Activated CD4-positive, alpha-beta T cell treated with anti-CD3 and anti-CD28 coated beads for 36 hours (primary cell): ENCODE results near the gene SYNDIG1. TPM values are rescaled to one million over a fixed set of nuclear protein-coding genes. Genes with fewer than 3 reads are reported as not detected.

Source experiments
- ATAC-seq: fragments of 200-7000 bp; cut with Tn5 transposase; one replicate; pipeline ENCODE4 v1.10.0; 2021; ENCODE audit warnings: mild to moderate bottlenecking, moderate library complexity
- CTCF ChIA-PET: fragments of 350-600 bp; sonication (Branson Sonifier 250); formaldehyde crosslinking; loops from one replicate; lab custom pipeline; 2021; ENCODE audit warnings: antibody characterized with exemption; lab: Charles Lee
- POLR2A ChIA-PET: fragments of 350-600 bp; sonication (Branson Sonifier 250); formaldehyde crosslinking; loops from one replicate; lab custom pipeline; 2021; ENCODE audit warnings: antibody characterized with exemption, inconsistent platforms; lab: Charles Lee
- DNase-seq: peaks from one replicate; pipeline ENCODE4 v3.0.0-alpha.2; 2020
- H3K27ac Mint-ChIP-seq: one replicate; pipeline ENCODE4 v1.8.0; 2021; ENCODE audit warnings: mixed read lengths
- H3K27me3 Mint-ChIP-seq: one replicate; pipeline ENCODE4 v1.8.0; 2021; ENCODE audit warnings: mixed read lengths
- H3K36me3 Mint-ChIP-seq: one replicate; pipeline ENCODE4 v1.8.0; 2021; ENCODE audit warnings: low read depth, mixed read lengths
- H3K4me1 Mint-ChIP-seq: one replicate; pipeline ENCODE4 v1.8.0; 2021; ENCODE audit warnings: mixed read lengths
- H3K4me3 Mint-ChIP-seq: one replicate; pipeline ENCODE4 v1.8.0; 2021; ENCODE audit warnings: mild to moderate bottlenecking, moderate library complexity, mixed read lengths
- H3K9me3 Mint-ChIP-seq: one replicate; pipeline ENCODE4 v1.8.0; 2021; ENCODE audit warnings: low read depth, mixed read lengths
- intact Hi-C, 2 experiments: fragments of 100-400 bp; cut with DNase I in 1 of 2; cut with micrococcal nuclease in 1 of 2; formaldehyde crosslinking; loops; one replicate each; pipeline versions ENCODE4 v1.14.2 to v1.15.1; 2022 to 2024; cut with DNase I, micrococcal nuclease
- total RNA-seq, 2 experiments: library from RNA; stranded (reverse); gene quantifications; one replicate each; pipeline ENCODE4 v1.2.3, GENCODE V29; 2021

SYNDIG1 gene
- total RNA-seq, 2 experiments from 2014 or later: not detected

DNA sequence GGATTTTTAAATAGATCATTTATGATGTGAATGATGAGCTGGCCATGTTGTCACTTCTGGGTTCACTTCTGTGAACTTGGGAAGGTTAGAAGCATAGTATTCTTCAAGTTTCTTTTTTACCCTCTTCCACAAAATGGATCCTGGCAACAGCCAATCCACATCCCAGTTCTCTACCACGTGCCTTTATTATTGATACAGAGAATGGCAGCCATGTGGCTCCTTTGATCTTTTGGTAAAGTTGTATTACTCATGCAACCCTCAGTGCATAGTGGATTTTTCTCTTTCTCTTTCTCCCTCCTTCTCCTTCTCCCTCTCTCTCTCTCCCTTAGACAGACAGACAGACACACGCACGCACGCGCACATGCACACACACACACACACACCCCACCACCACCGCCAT lies 50.0 kb downstream of the SYNDIG1 start:
- Mint-ChIP-seq H3K36me3 (no peaks in the 10 kb centered on the region), H3K4me1 (peaks cover 6% of the 10 kb centered on the region), H3K27ac (no peak overlapping the region), H3K27me3 (peaks cover 2% of the 10 kb centered on the region), H3K4me3 (no peak overlapping the region), H3K9me3 (no peaks in the 10 kb centered on the region)
- intact Hi-C loops: loop anchor here in 1 of 2 experiments (1.0 kb wide), 1 partner anchor 220 kb away; no protein-coding TSS in a partner anchor
- DNase-seq (peak; percentile 24), ATAC-seq (peak; percentile 82)
- ChIA-PET POLR2A (no interaction called here), CTCF (no interaction called here)

DNA sequence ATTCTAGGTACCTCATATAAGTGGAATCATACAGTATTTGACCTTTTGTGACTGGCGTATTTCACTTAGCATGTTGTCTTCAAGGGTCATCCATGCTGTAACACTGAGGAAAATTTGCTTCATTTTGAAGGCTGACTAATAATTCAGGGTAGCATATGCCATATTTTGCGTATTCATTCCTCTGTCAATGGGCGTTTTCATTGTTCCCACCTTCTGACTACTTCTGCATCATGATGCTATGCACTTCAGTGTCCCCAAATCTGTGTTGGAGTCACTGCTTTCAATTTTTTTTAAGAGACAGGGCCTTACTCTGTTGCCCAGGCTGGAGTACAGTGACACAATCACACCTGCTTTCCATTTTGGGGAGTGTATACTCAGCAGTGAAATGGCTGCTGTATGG lies 51.6 kb downstream of the SYNDIG1 start:
- no peaks in the 10 kb centered on the region for H3K27me3 Mint-ChIP-seq
- ChIA-PET POLR2A (no interaction called here), CTCF (no interaction called here)
- intact Hi-C loops: no loop called here
- no peak for DNase-seq
- H3K36me3 Mint-ChIP-seq: no peaks in the 10 kb centered on the region
- H3K9me3 Mint-ChIP-seq: no peaks in the 10 kb centered on the region
- peaks cover 6% of the 10 kb centered on the region for H3K4me1 Mint-ChIP-seq
- ATAC-seq: no peak
- no peak overlapping the region for H3K27ac Mint-ChIP-seq
- no peak overlapping the region for H3K4me3 Mint-ChIP-seq

DNA sequence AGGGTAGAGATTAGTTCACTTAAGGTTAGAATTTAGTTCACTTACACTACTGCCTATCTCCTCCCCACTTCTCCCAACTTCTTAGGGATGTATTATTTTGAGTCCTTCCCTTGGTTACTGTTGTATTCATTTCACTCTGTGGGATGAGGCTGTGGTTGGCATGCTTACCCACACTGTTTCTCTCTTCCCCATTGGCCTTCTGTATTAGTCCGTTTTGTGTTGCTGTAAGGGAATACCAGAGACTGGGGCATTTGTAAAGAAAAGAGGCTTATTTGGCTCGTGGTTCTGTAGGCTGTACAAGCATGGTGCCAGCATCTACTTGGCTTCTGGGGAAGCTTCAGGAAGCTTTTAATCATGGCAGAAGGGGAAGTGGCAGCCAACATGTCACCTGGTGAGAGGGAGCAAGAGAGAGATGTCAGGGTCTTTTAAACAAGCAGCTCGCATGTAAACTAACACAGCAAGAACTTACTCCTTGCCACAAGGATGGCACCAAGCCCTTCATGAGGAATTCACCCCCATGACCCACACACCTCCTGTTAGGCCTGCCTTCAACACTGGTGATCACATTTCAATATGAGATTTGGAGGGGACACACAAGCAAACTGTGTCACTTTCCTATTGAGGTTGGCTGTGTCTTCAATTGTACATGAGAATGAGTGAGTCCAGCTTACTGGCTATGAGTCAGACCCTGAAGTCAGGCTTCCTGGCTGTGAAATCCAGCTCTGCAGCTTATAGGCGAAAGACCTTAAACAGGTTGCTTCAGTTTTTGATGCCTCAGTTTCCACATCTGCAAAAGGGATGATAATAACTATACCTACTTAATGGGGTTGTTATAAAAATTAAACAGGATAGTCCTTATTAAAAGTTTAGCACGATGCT lies 53.3 kb downstream of the SYNDIG1 start:
- H3K4me3 Mint-ChIP-seq: no peak overlapping the region
- ATAC-seq: no peak
- H3K36me3 Mint-ChIP-seq: no peaks in the 10 kb centered on the region
- no peak for DNase-seq
- intact Hi-C loops: no loop called here
- H3K4me1 Mint-ChIP-seq: peaks cover 6% of the 10 kb centered on the region
- no peak overlapping the region for H3K27ac Mint-ChIP-seq
- no peaks in the 10 kb centered on the region for H3K9me3 Mint-ChIP-seq
- ChIA-PET POLR2A (no interaction called here), CTCF (interaction anchor here (0.6 kb wide), 1 partner anchor 395 kb away, joined by 3 read pairs; no protein-coding TSS in a partner anchor)
- H3K27me3 Mint-ChIP-seq: no peaks in the 10 kb centered on the region

DNA sequence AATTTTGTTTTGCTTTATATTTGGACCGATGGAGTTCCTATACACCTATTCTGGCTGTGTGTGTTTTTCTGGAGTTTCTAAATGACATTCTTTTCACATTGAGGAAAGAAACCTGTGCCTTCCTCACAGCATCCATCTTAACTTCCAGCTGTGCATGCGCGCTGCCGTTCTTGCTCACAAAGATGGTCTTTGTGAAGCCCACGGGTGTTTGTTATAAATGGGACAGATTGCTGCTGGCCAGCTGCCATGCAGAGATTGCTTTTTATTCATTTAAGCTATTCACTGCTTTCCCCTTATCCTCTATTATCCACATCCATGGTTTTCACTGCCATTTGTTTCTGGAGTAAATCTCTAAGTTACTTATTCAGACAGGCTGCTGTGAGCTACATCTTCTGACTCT lies 54.2 kb downstream of the SYNDIG1 start:
- CTCF ChIA-PET: no interaction called here
- POLR2A ChIA-PET: no interaction called here
- ATAC-seq (no peak), DNase-seq (no peak)
- no peaks in the 10 kb centered on the region for H3K36me3 Mint-ChIP-seq
- peaks cover 6% of the 10 kb centered on the region for H3K4me1 Mint-ChIP-seq
- no peaks in the 10 kb centered on the region for H3K27me3 Mint-ChIP-seq
- intact Hi-C loops: no loop called here
- no peaks in the 10 kb centered on the region for H3K9me3 Mint-ChIP-seq
- H3K4me3 Mint-ChIP-seq: no peak overlapping the region
- no peak overlapping the region for H3K27ac Mint-ChIP-seq

DNA sequence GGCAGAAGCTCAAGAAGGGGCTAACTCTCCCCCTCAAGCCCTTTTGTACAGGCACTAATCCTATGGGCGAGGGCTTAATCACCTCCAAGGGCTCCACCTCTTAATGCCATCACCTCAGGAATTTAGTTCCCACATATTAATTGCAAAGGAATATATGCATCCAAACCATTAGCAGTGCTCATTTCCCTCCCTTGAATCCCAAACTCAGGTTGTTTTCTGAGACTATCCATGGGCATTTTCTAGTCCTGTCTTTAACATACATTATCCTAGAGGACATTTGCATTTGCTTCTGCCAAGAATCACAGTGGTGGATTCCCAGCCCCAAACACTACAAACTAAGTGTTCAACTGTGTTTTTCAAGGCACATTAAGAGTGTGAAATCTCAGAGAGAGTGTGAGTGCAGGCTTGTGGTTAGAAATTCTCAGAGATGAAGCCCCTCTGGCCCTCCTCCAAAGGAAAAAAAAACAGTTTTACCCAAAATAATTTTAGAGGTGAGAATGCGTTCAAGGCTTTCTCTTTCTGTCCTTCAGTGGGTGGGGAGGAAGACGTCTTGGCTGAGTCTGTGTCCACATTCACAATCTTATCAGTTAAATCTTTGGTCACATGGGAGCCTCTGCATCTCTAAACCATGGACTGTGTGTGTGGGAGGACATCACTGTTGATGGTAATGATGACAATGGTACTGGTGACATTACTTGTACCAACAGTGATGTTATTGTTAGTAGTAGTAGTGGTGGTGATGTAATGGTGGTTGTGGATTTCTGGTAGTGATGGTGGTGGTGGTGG lies 59.3 kb downstream of the SYNDIG1 start:
- no peaks in the 10 kb centered on the region for H3K36me3 Mint-ChIP-seq
- no peaks in the 10 kb centered on the region for H3K9me3 Mint-ChIP-seq
- H3K27me3 Mint-ChIP-seq: peaks cover 3% of the 10 kb centered on the region
- no peak overlapping the region for H3K27ac Mint-ChIP-seq
- POLR2A ChIA-PET: no interaction called here
- CTCF ChIA-PET: no interaction called here
- intact Hi-C loops: no loop called here
- no peaks in the 10 kb centered on the region for H3K4me1 Mint-ChIP-seq
- no peak overlapping the region for H3K4me3 Mint-ChIP-seq
- ATAC-seq: no peak
- DNase-seq: no peak

DNA sequence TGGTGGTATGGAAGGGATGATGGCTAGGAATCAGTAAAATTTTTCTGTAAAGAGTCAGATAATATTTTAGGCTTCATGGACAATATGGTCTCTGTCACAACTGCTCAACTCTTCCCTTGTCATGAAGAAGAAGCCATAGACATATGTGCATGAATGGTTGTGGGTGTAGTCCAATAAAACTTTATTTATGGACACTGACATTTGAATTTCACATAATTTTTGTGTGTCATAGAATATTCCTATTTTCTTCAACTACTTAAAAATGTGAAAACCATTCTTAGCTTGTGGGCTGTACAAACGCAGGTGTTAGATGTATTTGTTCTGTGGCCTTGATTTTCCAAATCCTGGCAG lies 59.9 kb downstream of the SYNDIG1 start:
- no peaks in the 10 kb centered on the region for H3K36me3 Mint-ChIP-seq
- POLR2A ChIA-PET: no interaction called here
- CTCF ChIA-PET: no interaction called here
- ATAC-seq: no peak
- no peaks in the 10 kb centered on the region for H3K9me3 Mint-ChIP-seq
- no peak overlapping the region for H3K4me3 Mint-ChIP-seq
- DNase-seq: no peak
- no peaks in the 10 kb centered on the region for H3K4me1 Mint-ChIP-seq
- peaks cover 3% of the 10 kb centered on the region for H3K27me3 Mint-ChIP-seq
- no peak overlapping the region for H3K27ac Mint-ChIP-seq
- intact Hi-C loops: no loop called here

DNA sequence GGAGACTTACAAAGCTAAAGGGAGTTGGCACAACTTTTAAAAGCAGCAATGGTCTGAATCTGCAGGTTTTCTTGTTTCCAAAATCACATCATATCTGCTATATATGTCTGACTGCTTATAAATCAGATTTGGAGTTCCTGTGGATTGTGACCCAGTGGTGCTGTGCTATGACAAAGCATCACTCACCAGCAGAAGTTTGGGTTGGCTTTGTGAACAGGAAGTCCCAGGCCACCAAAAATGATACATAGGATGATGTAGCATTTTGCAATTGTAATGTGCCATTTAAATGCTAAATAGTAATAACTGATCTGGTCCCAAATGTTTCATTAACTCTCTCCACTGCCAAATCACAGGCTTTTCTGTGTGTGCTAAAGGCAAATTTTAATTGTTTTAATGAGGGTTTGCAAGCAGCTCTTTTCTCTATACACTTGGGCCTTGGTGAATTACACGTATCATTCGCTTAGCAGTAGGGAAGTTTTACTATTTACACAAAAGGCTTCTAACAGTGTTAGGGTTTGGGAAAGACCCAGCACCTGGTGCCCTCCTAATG lies 60.8 kb downstream of the SYNDIG1 start:
- ChIA-PET POLR2A (no interaction called here), CTCF (no interaction called here)
- no peak for DNase-seq
- Mint-ChIP-seq H3K27me3 (peaks cover 3% of the 10 kb centered on the region), H3K9me3 (no peaks in the 10 kb centered on the region), H3K4me3 (no peak overlapping the region), H3K4me1 (no peaks in the 10 kb centered on the region), H3K36me3 (no peaks in the 10 kb centered on the region), H3K27ac (no peak overlapping the region)
- intact Hi-C loops: no loop called here
- no peak for ATAC-seq

DNA sequence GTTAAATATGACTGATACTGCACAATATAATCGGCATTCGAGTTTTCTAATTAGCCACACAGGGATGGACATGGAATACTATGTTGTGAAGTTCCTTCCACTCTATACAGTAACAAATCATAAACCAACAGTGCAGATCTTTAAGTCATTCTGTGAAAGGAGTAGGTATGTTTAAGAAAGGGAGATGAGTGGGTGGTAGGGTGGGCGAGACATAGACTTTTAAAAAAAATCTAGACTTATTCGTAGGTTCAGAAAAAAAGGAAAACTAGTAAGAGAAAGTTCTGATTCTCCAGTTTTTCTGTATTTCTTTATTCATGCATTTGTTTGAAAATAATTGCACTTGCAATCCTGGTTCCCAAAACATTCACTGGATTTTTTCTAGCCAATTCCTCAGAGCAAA lies 61.8 kb downstream of the SYNDIG1 start:
- Mint-ChIP-seq H3K36me3 (no peaks in the 10 kb centered on the region), H3K4me3 (no peak overlapping the region), H3K4me1 (no peaks in the 10 kb centered on the region), H3K9me3 (no peaks in the 10 kb centered on the region), H3K27ac (no peak overlapping the region), H3K27me3 (peaks cover 3% of the 10 kb centered on the region)
- ATAC-seq: no peak
- intact Hi-C loops: no loop called here
- POLR2A ChIA-PET: no interaction called here
- CTCF ChIA-PET: no interaction called here
- no peak for DNase-seq

DNA sequence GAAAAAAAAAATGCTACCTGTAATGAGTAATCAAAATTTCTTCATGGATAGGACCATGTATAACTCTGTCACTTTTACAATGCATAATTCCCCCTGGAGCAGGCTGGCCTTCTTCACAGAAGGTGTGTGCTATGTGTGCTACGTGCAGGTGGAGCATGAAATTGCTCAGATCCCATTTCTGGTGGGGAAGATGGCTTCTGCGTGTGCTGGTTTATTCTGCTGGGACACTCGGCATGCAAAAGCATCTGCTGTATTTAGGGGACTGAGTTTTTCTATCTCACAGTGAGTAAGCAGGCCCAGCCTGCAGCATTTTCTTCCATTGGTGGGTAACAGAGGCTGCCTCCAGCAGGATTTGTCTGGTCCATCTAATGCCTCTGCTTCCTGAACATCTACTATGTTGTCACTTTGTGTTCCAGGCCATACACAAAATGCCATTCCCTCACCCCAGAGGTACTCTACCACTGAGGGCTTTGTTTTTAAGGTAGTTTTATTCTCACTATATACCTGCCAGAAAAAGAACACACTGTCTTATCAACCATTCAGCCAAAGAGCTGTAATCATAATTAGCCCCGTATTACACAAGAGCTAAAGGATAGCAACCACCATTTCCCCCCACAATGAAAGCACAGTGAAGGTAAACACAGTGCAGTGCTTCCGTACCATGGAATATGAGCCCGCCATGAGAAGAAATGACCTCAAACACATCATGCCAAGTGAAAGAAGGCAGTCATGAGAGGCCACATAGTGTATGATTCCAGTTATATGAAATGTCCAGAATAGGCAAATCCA lies 62.4 kb downstream of the SYNDIG1 start:
- intact Hi-C loops: no loop called here
- peaks cover 3% of the 10 kb centered on the region for H3K27me3 Mint-ChIP-seq
- CTCF ChIA-PET: no interaction called here

DNA sequence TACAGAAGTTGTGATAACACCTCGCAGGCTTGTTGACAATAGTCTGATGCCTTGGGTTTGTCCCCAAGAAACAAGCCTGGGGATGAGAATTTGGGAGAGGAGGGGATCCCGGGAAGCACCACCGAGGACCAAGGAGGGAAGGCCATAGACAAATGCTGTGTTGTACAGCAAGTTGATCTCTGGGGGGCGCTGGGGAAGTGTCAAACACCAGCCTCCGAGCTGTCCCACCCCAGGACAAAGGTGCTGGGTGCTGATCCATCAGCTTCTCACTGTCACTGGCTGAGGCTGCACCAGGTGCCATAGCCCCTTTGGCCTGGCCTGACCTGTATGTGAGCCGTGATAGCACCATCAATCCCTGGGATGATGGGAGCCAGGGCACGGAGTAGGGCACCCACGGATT lies 64.0 kb downstream of the SYNDIG1 start:
- Mint-ChIP-seq H3K4me1 (no peaks in the 10 kb centered on the region), H3K27me3 (peaks cover 3% of the 10 kb centered on the region), H3K27ac (no peak overlapping the region), H3K4me3 (no peak overlapping the region), H3K9me3 (no peaks in the 10 kb centered on the region), H3K36me3 (no peaks in the 10 kb centered on the region)
- ChIA-PET CTCF (no interaction called here), POLR2A (no interaction called here)
- DNase-seq: no peak
- intact Hi-C loops: no loop called here
- no peak for ATAC-seq

More for the DNA sequence above, 62.4 kb downstream of the SYNDIG1 start:
- H3K4me1 Mint-ChIP-seq: no peaks in the 10 kb centered on the region
- no peak overlapping the region for H3K4me3 Mint-ChIP-seq
- no peak overlapping the region for H3K27ac Mint-ChIP-seq
- POLR2A ChIA-PET: no interaction called here
- DNase-seq (no peak), ATAC-seq (no peak)
- no peaks in the 10 kb centered on the region for H3K36me3 Mint-ChIP-seq
- no peaks in the 10 kb centered on the region for H3K9me3 Mint-ChIP-seq

DNA sequence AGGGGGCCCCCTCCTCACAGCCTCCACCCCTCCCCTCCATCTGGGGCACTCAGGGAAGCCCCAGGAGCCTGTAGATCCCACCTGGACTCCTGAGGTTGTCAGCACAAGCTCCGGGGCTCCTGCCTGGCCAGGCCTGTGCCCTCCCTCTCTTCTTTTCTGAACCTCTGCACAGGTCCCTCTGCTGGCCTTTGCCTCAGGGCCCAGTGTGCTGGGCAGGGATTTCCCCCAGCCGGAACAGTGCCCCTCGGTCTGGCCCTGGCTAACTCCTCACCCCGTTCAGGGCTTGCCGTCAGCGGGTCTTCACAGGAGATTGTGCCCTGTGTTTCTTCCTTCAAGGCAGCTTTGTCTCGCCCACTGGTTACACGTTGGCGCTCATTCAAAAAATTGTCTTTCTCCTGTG lies 64.9 kb downstream of the SYNDIG1 start:
- intact Hi-C loops: no loop called here
- Mint-ChIP-seq H3K4me1 (no peaks in the 10 kb centered on the region), H3K4me3 (no peak overlapping the region), H3K27ac (no peak overlapping the region), H3K9me3 (no peaks in the 10 kb centered on the region), H3K36me3 (no peaks in the 10 kb centered on the region), H3K27me3 (peaks cover 3% of the 10 kb centered on the region)
- CTCF ChIA-PET: interaction anchor here (0.7 kb wide), 2 partner anchors 37 to 903 kb away, joined by 3 read pairs; no protein-coding TSS in a partner anchor
- DNase-seq (no peak), ATAC-seq (no peak)
- POLR2A ChIA-PET: no interaction called here
